ENCODE results near the gene SHC2.

- no peak for TF ChIP-seq PATZ1 (CRISPR knock-in tag; IDR thresholded peaks at IDR 0.05; ENCODE audit: borderline replicate concordance)
- no peak for TF ChIP-seq ZNF70 (CRISPR knock-in tag; IDR thresholded peaks at IDR 0.05)
- TF ChIP-seq CSRNP3 (CRISPR knock-in tag; IDR thresholded peaks at IDR 0.05): no peak
- TF ChIP-seq OSR1 (CRISPR knock-in tag; IDR thresholded peaks at IDR 0.05): no peak
- TF ChIP-seq POU6F1 (CRISPR knock-in tag; IDR thresholded peaks at IDR 0.05; ENCODE audit: borderline replicate concordance, low read depth): no peak
- no peak for TF ChIP-seq TOX (CRISPR knock-in tag; IDR thresholded peaks at IDR 0.05; ENCODE audit: borderline replicate concordance)
- TF ChIP-seq ZNF8 (CRISPR knock-in tag; IDR thresholded peaks at IDR 0.05): no peak
- no peak for TF ChIP-seq ZFP3 (CRISPR knock-in tag; IDR thresholded peaks at IDR 0.05)
- no peak for TF ChIP-seq ESRRG (CRISPR knock-in tag; IDR thresholded peaks at IDR 0.05)
- no peak for TF ChIP-seq CREB5 (CRISPR knock-in tag; IDR thresholded peaks at IDR 0.05; ENCODE audit: low read depth)
- no peak for TF ChIP-seq RARB (CRISPR knock-in tag; IDR thresholded peaks at IDR 0.05)
These were observed 93.9 kb downstream of the SHC2 start for GRCh38 chr19:366951-367350.

All from SK-N-SH treated with all-trans-retinoic acid at 6 μM for 48 hours (cell line).